Caki2 (cell line): ENCODE measurements around the gene ZDHHC3. TPM values are rescaled to one million over a fixed set of nuclear protein-coding genes. Genes with fewer than 3 reads are reported as not detected.

ENCODE experiments used
- DNase-seq: peaks from one replicate; pipeline ENCODE4 v3.0.0-alpha.2; 2015; ENCODE audit warnings: low read depth
- in situ Hi-C: cut with HindIII; loops from 2 replicates; pipeline ENCODE4 v1.10.0; 2016; ENCODE audit warnings: low sequenced_read_pairs, low pct_unique_long_range_greater_than_20kb, mixed read lengths
- total RNA-seq: library from RNA; depleted of rRNA; stranded (reverse); fragments of >200 nt; shearing (Covaris generic); gene quantifications from 2 replicates; pipeline ENCODE4 v1.2.3, GENCODE V29; 2014; ENCODE audit warnings: low replicate concordance; rRNA removed

The ZDHHC3 gene
- total RNA-seq, 1 experiment from 2014 or later = 76.1 TPM

DNA sequence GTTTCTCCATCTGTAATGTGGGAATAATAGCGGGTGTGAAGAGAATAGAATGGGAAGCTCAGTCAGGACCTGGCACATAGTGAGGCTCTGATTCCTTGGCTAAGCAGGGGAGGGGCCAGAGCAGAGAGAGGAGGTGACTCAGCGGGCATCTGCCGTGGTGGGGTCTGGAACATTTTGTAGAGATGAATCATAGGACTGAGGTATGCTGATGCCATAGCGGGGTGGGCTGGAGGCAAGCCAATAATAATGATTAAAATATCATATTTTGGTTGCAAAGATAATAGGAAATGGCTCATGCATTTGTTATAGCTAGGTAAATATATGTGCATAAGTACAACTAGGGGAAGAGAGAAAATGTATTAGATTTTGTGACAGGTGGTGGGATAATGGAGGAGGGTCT lies 90.4 kb downstream of the ZDHHC3 start:
- peak; percentile 82 for DNase-seq
- in situ Hi-C loops = no loop called here

GRCh38 chr3:44883999-44884431 lies 92.0 kb downstream of the ZDHHC3 start:
- peak; percentile 94 for DNase-seq
- in situ Hi-C loops = no loop called here

DNA sequence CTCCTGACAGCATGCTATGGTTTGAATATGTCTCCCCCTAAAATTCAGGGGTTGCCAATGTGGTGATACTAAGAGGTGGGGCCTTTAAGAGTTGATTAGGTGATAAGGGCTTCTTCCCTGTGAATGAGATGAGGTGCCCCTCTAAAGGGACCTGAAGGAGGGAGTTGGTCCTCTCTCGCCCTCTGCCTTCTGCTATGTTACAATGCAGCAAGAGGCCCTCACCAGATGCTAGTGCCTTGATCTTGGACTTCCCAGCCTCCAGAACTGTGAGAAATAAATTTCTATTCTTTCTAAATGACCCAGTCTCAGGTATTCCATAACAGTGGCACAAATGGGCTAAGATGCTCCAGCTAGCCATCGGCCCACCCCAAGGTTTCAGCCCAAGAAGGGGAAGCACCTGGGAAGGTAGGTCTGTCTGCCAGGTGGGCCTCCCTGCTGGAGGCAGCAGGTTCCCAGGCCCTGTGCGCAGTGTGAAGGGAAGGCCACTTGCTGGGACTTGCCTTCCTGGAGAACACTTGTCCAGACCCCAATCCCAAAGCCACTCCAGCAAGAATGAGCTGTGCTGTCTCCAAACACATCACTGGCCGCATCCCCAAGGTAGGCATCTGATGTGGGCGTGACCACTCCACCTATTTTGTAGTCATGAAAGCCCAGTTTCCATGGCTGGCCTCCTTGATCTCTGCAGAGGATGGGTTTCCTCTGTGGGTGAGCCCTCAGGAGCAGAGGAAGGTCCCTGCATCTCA lies 92.6 kb downstream of the ZDHHC3 start:
- in situ Hi-C loops = no loop called here
- DNase-seq = no peak

- in situ Hi-C loops = no loop called here
- DNase-seq = peak; percentile 33
These were observed 95.7 kb downstream of the ZDHHC3 start for GRCh38 chr3:44880284-44880683.

DNA sequence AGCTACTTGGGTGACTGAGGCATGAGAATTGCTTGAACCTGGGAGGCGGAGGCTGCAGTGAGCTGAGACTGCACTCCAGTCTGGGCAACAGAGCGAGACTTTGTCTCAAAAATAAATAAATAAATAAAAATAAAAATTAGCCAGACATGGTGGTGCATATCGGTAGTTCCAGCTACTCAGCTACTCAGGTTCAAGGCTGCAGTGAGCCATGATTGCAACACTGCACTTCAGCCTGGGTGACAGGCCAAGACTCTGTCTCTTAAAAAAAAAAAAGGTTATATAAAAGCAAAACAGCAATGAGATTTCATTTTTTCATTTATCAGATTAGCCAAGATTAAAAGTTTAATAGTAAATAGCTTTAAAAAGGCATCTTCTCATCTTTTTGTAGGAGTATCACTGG lies 98.6 kb downstream of the ZDHHC3 start:
- no peak for DNase-seq
- in situ Hi-C loops = no loop called here

DNA sequence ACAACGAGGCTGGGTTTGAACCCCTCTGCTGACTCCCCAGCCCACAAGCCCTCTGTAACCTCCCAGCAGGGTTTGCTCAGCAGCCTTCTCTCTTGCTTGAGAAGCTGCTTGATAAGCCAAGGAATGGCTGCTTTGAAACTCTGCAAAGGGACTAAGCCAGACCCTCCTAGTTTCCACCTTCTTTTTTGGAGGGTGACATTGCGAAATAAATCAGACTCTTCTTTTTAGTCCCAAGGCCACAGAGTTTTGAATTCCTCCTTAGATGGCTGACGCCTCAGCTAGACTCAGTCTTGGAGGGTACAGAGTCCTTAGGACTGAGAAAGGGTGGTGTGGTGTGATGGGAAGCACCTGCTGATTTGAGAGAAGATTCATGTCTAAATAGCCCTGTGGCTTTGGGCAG lies 100.4 kb downstream of the ZDHHC3 start:
- DNase-seq = no peak
- in situ Hi-C loops = no loop called here

Other genes starting within 250 kb of the ZDHHC3 start
- gene ZNF501, start 246.5 kb downstream of the ZDHHC3 start, total RNA-seq = 2.1 and 3.8 TPM in 2 replicates
- gene KIAA1143, start 214.6 kb downstream of the ZDHHC3 start, total RNA-seq = 3.2 and 7.2 TPM in 2 replicates
- gene KIF15, start 214.4 kb downstream of the ZDHHC3 start, total RNA-seq = 9.8 and 22.5 TPM in 2 replicates
- gene TMEM42, start 114.3 kb downstream of the ZDHHC3 start, total RNA-seq = 8.9 and 18.6 TPM in 2 replicates
- gene TGM4, start 101.6 kb downstream of the ZDHHC3 start, total RNA-seq = 1.1 TPM in 1 of 2 replicates, not detected in the other
- 24.0 and 28.1 TPM in 2 replicates for gene EXOSC7, start 70 bp upstream of the ZDHHC3 start, total RNA-seq
- not detected in 2 replicates for gene CLEC3B, start 50.1 kb upstream of the ZDHHC3 start, total RNA-seq
- gene CDCP1, start 170.2 kb upstream of the ZDHHC3 start, total RNA-seq = 11.3 and 11.4 TPM in 2 replicates